ENCODE measurements around the gene NDUFAF7.
"Not testable (repeated sequence)": the region's sequence is repeated elsewhere in the genome, so short reads cannot be mapped to it uniquely, and the experiment has no call there.

NDUFAF7 gene, protein sequence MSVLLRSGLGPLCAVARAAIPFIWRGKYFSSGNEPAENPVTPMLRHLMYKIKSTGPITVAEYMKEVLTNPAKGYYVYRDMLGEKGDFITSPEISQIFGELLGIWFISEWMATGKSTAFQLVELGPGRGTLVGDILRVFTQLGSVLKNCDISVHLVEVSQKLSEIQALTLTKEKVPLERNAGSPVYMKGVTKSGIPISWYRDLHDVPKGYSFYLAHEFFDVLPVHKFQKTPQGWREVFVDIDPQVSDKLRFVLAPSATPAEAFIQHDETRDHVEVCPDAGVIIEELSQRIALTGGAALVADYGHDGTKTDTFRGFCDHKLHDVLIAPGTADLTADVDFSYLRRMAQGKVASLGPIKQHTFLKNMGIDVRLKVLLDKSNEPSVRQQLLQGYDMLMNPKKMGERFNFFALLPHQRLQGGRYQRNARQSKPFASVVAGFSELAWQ

DNA sequence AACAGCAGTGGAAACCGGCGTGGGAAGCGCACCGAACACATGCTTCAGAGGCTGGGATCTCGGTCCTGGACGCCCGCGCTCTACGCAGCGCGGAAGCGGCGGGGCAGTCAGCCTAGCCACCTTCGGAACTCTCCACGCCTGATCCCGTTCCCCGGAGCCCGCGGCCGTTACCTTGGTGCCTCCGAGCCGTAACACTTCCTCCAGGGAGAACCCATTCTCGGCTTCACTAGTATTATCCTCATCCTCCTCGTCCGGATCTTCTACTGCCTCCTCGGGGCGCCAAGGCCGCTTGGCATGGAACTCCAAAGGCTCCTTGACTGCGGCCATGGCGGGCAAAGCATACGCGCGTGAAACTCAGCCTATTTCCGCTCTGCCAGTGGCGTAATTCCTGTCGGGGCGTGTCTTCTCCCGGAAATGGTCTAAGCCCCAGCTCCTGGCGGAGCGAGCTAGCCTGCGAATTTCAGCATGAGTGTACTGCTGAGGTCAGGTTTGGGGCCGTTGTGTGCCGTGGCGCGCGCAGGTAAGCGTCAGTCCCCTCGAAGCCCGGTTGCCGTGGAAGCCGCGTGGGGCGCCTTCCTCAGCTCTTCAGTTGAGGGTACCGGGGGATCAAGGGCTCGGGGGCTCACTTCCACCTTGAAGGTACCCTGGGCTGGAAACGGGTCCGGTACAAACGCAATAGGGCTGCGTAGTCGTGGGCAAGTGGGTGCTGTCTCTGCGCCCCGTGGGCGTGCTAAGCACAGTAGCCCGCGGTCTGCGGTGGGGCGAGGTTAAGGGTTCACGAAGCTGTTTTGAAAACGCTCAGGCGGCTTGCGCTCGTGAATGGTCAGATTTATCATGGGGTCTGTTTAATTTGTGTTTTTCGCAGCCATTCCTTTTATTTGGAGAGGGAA, at the start of gene NDUFAF7, which contains the start of gene CEBPZ:
NDUFAF7 (plus strand) TSS at position 418 of the 890 bp plus-strand sequence; CDS start at position 466, 48 bp downstream.
CEBPZ (minus strand) TSS at position 356 of the 890 bp plus-strand sequence; CDS start at position 327, 29 bp downstream.
- peak; percentile 96 for DNase-seq (ENCODE audit: low read depth, low spot score)

- DNase-seq (ENCODE audit: low read depth, low spot score), result peak; percentile 52
These were observed 49.5 kb upstream of the NDUFAF7 start for GRCh38 chr2:37181726-37182684.

GRCh38 chr2:37188570-37188969, 42.9 kb upstream of the NDUFAF7 start, which contains the start of gene SULT6B1:
Gene SULT6B1 (minus strand): TSS chr2:37188670. CDS start chr2:37188640, 30 bp downstream.
- DNase-seq (ENCODE audit: low read depth, low spot score), result no peak

- DNase-seq (ENCODE audit: low read depth, low spot score), result peak; percentile 83
These were observed 41.9 kb upstream of the NDUFAF7 start for GRCh38 chr2:37189452-37190153.

DNA sequence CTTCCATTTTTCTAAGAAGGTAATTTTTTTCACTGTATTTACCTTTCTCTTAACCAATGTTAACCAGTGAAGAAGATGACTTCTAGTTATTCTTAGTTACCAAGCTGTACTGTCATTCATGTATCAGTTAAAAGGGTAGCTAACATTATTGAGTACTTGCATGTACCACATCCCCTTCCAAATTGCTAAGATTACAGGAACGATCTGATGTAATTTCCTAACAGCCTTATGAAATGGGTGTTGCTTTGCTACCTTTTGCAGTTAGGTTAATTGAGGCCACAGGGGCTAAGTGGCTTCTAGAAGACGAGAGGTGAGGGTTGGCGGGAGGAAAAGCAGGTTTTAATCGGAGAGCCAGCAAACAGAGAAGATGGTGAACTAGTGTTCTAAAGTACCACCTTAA, 41.2 kb upstream of the NDUFAF7 start:
- no peak for DNase-seq (ENCODE audit: low read depth, low spot score)

DNA sequence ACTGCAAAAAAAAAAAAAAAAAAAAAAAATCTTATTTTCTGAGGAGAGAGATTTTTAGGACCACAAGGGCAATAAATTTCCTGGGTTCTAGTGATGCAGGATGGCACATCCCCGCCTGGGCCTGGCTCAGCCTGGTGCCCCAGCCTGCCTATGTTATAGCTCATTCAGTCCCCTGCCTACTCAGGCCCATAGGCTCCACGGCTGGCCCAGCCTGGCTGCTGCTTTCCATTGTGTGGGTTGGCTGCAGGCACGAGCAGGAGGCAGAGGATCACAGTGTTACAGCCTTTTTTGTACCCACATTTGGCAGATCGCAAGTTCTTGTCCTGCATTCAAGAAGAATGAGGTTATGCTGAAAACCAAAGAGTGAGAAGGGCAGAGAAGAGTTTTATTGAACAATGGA, 40.2 kb upstream of the NDUFAF7 start:
- DNase-seq (ENCODE audit: low read depth, low spot score), result no peak

- DNase-seq (ENCODE audit: low read depth, low spot score), result no peak
These were observed 39.7 kb upstream of the NDUFAF7 start for GRCh38 chr2:37191747-37192146.

DNA sequence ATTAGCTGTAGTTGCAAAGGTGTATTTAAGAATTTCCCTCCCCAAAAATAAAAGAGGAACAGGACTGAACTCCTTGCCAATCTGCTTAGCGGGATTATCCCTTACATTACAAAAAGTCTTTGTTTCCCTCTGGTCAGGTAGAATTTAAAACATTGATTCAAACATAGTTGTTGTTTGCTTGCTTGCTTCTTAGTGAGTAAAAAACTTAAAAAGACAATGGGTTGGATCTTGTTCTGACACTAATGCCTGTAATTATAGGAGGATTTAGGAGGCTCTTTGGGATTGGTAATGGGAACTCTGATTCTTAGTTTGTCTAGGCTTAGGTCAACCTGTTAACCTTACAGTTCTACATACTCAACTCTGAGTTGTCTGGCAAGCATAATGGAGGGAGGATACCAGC, 38.9 kb upstream of the NDUFAF7 start:
- DNase-seq (ENCODE audit: low read depth, low spot score), result no peak

GRCh38 chr2:37195862-37196319, 35.6 kb upstream of the NDUFAF7 start:
- DNase-seq (ENCODE audit: low read depth, low spot score), result not testable (repeated sequence)

- DNase-seq (ENCODE audit: low read depth, low spot score), result peak; percentile 91
These were observed 34.9 kb upstream of the NDUFAF7 start, which contains the start of gene CEBPZOS for GRCh38 chr2:37196320-37197195. Gene CEBPZOS (plus strand): TSS chr2:37196496. CDS start chr2:37199705, 3,209 bp downstream.

GRCh38 chr2:37198681-37199065, 32.8 kb upstream of the NDUFAF7 start:
- DNase-seq (ENCODE audit: low read depth, low spot score), result no peak

DNA sequence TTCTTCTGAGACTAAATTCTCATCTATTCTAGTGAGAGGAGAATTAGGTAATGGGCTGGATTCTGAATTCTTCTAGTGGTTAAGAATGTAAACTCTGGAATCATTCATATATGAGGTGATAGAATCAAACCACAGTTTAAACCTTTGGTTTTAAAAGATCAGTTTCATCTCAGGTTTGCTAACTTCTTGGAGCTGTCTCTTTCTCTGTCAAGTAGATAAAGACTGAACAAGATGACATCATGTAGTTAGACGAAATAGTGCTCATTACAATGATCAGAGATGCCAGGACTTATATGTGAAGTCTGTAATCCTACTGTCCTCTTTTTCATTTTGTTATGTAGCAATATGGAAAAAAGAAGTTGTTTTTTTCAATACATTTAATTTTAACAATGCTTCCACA, 30.2 kb upstream of the NDUFAF7 start:
- DNase-seq (ENCODE audit: low read depth, low spot score), result no peak

GRCh38 chr2:37201766-37202165, 29.7 kb upstream of the NDUFAF7 start:
- peak; percentile 50 for DNase-seq (ENCODE audit: low read depth, low spot score)

- DNase-seq (ENCODE audit: low read depth, low spot score), result no peak
These were observed 27.8 kb upstream of the NDUFAF7 start for GRCh38 chr2:37203708-37204107.

- not testable (repeated sequence) for DNase-seq (ENCODE audit: low read depth, low spot score)
These were observed 26.3 kb upstream of the NDUFAF7 start for GRCh38 chr2:37205071-37205661.

GRCh38 chr2:37205689-37206341, 25.6 kb upstream of the NDUFAF7 start:
- no peak for DNase-seq (ENCODE audit: low read depth, low spot score)

GRCh38 chr2:37206760-37207159, 24.7 kb upstream of the NDUFAF7 start:
- not testable (repeated sequence) for DNase-seq (ENCODE audit: low read depth, low spot score)

DNA sequence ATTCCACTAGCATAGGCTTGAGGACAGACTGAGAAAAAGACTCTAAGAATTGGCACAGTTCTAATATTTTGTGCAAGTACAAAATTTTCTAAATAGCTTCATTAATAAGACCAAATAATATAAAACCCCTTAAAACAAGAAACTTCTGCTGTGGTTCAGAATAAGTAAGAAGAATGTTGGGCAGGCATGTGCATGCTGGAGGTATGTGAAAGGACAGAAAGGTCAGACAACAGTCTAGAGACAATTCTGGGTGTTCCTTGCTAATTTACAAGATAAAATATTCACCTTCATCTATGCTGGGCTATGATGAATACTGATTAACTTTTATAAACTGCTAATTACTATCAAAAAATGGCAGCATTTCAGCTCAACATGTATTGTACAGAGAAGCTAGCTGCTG, 20.2 kb upstream of the NDUFAF7 start:
- no peak for DNase-seq (ENCODE audit: low read depth, low spot score)
